Upper lobe of right lung (tissue), 1 donor: ENCODE results near the gene SCMH1. TPM values are rescaled to one million over a fixed set of nuclear protein-coding genes. Genes with fewer than 3 reads are reported as not detected.

Experiments used
- ATAC-seq: fragments of 200-7000 bp; cut with Tn5 transposase; one replicate; pipeline ENCODE4 v1.9.1; 2020; ENCODE audit warnings: mild to moderate bottlenecking, moderate library complexity
- DNase-seq: peaks from one replicate; pipeline ENCODE4 v3.0.0-alpha.2; 2020
- H3K27ac ChIP-seq: fragments of 200-600 bp; one replicate; pipeline ENCODE4 v1.8.0; 2022
- H3K27me3 ChIP-seq: fragments of 200-600 bp; one replicate; pipeline ENCODE4 v1.8.0; 2022; ENCODE audit warnings: mild to moderate bottlenecking
- H3K36me3 ChIP-seq: fragments of 200-600 bp; one replicate; pipeline ENCODE4 v1.8.0; 2022
- H3K4me1 ChIP-seq: fragments of 200-600 bp; one replicate; pipeline ENCODE4 v1.8.0; 2022
- H3K4me3 ChIP-seq: fragments of 200-600 bp; one replicate; pipeline ENCODE4 v1.8.0; 2022; ENCODE audit warnings: mild to moderate bottlenecking
- H3K9me3 ChIP-seq: fragments of 200-600 bp; one replicate; pipeline ENCODE4 v1.8.0; 2022
- CTCF ChIP-seq: fragments of 200-600 bp; IDR thresholded peaks from one replicate; pipeline ENCODE4 v1.8.0; 2022; ENCODE audit warnings: antibody characterized with exemption
- intact Hi-C: fragments of 100-400 bp; cut with DNase I; formaldehyde crosslinking; loops from one replicate; pipeline ENCODE4 v1.11.0; 2022
- total RNA-seq: library from RNA; stranded (reverse); fragmentation: NEBNext Ultra II Directional; extraction: Animal tissue kit (Norgen Biotek cat#: 25700); gene quantifications from one replicate; pipeline ENCODE4 v1.2.1, GENCODE V29; 2021
- donor health status: DM: no; HTN: yes; CAD: no; lungs with severe emphysema.

Gene SCMH1
- total RNA-seq, 1 donor from 2014 or later, result 37.2 TPM

GRCh38 chr1:41174170-41174569, 67.9 kb downstream of the SCMH1 start:
- H3K4me1 ChIP-seq, result no peaks in the 10 kb centered on the region
- H3K4me3 ChIP-seq, result no peak overlapping the region
- no peak for ATAC-seq
- no peaks in the 10 kb centered on the region for H3K27me3 ChIP-seq
- DNase-seq, result no peak
- TF ChIP-seq CTCF, result no peak
- H3K27ac ChIP-seq, result no peak overlapping the region
- H3K9me3 ChIP-seq, result peaks cover 4% of the 10 kb centered on the region
- intact Hi-C loops, result no loop called here
- H3K36me3 ChIP-seq, result no peaks in the 10 kb centered on the region

GRCh38 chr1:41173651-41174050, 68.5 kb downstream of the SCMH1 start:
- no peak overlapping the region for H3K4me3 ChIP-seq
- ATAC-seq, result no peak
- H3K36me3 ChIP-seq, result no peaks in the 10 kb centered on the region
- DNase-seq, result no peak
- TF ChIP-seq CTCF, result no peak
- H3K27ac ChIP-seq, result no peak overlapping the region
- no peaks in the 10 kb centered on the region for H3K4me1 ChIP-seq
- no peaks in the 10 kb centered on the region for H3K27me3 ChIP-seq
- H3K9me3 ChIP-seq, result peaks cover 4% of the 10 kb centered on the region
- intact Hi-C loops, result no loop called here

GRCh38 chr1:41171266-41171874, 70.7 kb downstream of the SCMH1 start:
- TF ChIP-seq CTCF, result no peak
- no peaks in the 10 kb centered on the region for H3K4me1 ChIP-seq
- H3K27me3 ChIP-seq, result no peaks in the 10 kb centered on the region
- H3K9me3 ChIP-seq, result peaks cover 8% of the 10 kb centered on the region
- no peak for ATAC-seq
- no peaks in the 10 kb centered on the region for H3K36me3 ChIP-seq
- no peak for DNase-seq
- no peak overlapping the region for H3K27ac ChIP-seq
- intact Hi-C loops, result no loop called here
- no peak overlapping the region for H3K4me3 ChIP-seq

GRCh38 chr1:41169799-41170180, 72.3 kb downstream of the SCMH1 start:
- H3K4me3 ChIP-seq, result no peak overlapping the region
- H3K4me1 ChIP-seq, result no peaks in the 10 kb centered on the region
- DNase-seq (no peak), ATAC-seq (no peak)
- H3K36me3 ChIP-seq, result no peaks in the 10 kb centered on the region
- no peak for TF ChIP-seq CTCF
- intact Hi-C loops, result no loop called here
- no peaks in the 10 kb centered on the region for H3K27me3 ChIP-seq
- H3K9me3 ChIP-seq, result peaks cover 8% of the 10 kb centered on the region
- H3K27ac ChIP-seq, result no peak overlapping the region

- DNase-seq (no peak), ATAC-seq (no peak)
- intact Hi-C loops, result no loop called here
These were observed 72.9 kb downstream of the SCMH1 start for GRCh38 chr1:41169066-41169798.

More at GRCh38 chr1:41169066-41169798, 72.9 kb downstream of the SCMH1 start:
- no peaks in the 10 kb centered on the region for H3K27me3 ChIP-seq
- H3K9me3 ChIP-seq, result peaks cover 8% of the 10 kb centered on the region
- no peak overlapping the region for H3K4me3 ChIP-seq
- no peaks in the 10 kb centered on the region for H3K36me3 ChIP-seq
- no peak overlapping the region for H3K27ac ChIP-seq
- TF ChIP-seq CTCF, result no peak
- no peaks in the 10 kb centered on the region for H3K4me1 ChIP-seq
